ACC112 (cell line): ENCODE data around the gene CRTC1.

Source experiments
- H2AFZ ChIP-seq: fragments of 200-600 bp; sonication (generic); one replicate; pipeline ENCODE4 v1.6.0; 2017; ENCODE audit warnings: antibody characterized with exemption, low read length; ENCODE audit not compliant: unreplicated experiment
- H3K27ac ChIP-seq: fragments of 200-600 bp; sonication (generic); 2 replicates; pipeline ENCODE4 v1.5.1; 2014; ENCODE audit warnings: low read depth, mild to moderate bottlenecking, antibody characterized with exemption, low read length, moderate library complexity
- H3K27me3 ChIP-seq: fragments of 200-600 bp; sonication (generic); 2 replicates; pipeline ENCODE4 v1.6.1; 2014; ENCODE audit warnings: mild to moderate bottlenecking, antibody characterized with exemption, low read length, moderate library complexity, mixed read lengths; ENCODE audit not compliant: insufficient read depth
- H3K36me3 ChIP-seq: fragments of 200-600 bp; sonication (generic); 2 replicates; pipeline ENCODE4 v1.6.1; 2016; ENCODE audit warnings: mild to moderate bottlenecking, antibody characterized with exemption, low read length, moderate library complexity, mixed read lengths; ENCODE audit not compliant: insufficient read depth
- H3K4me1 ChIP-seq: fragments of 200-600 bp; sonication (generic); one replicate; pipeline ENCODE4 v1.6.1; 2016; ENCODE audit warnings: low read length, mixed read lengths; ENCODE audit not compliant: insufficient read depth, unreplicated experiment, control insufficient read depth
- H3K4me3 ChIP-seq: fragments of 200-600 bp; sonication (generic); 2 replicates; pipeline ENCODE4 v1.5.1; 2014; ENCODE audit warnings: mild to moderate bottlenecking, low read depth, low read length
- H3K79me2 ChIP-seq: fragments of 200-600 bp; sonication (generic); one replicate; pipeline ENCODE4 v1.6.0; 2016; ENCODE audit warnings: low read length; ENCODE audit not compliant: control insufficient read depth, unreplicated experiment, insufficient read depth

The CRTC1 gene

DNA sequence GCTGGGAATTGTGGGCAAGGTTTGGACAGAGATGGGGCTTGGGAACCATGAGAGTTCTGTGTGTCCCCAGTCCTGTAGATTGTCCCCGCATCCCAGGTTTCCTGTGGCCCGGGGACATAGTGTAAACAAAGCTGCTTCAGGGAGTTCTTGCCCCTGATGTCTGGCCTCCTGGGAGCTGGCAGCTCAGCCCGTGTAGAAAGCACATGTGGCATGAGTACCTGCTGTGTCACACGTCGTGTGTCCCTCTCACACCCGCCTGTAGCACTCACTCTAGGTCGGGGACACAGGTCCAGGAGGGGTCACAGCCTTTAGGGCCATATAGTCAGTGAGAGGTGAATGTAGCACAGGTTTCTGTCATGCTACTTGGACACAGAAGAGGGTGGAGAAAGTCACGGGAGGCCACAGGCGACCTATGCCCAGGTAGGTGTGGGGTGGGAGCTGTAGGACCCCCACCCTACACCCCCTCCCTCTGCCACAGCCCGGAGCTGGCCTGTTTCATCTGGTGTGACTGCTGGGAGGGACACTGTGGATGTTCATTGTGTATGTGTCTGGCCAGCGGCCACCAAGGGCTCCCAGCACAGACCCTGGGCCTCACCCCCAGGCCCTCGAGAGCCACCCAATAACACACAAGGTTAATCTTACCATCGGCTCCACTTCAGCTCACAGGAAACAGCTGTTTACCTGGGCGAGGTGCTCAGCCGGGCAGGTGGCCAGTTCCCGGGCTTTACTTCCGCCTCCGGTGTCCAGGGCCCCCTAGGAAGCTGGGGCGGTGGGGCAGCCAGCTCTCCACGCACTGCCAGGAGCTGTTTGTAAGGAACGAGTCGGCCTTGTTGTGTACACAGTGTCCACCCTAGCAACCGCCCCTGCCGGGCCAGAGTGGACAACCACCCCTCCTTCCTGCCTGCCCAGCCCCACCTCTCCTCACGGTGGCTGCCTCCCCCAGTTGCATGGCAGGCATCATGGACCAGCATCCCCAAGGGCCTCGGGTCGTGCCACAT lies 57.9 kb downstream of the CRTC1 start:
- H3K4me3 ChIP-seq: no peak overlapping the region
- no peaks in the 10 kb centered on the region for H3K79me2 ChIP-seq
- H3K27me3 ChIP-seq: no peaks in the 10 kb centered on the region
- no peak overlapping the region for H3K27ac ChIP-seq
- H3K4me1 ChIP-seq: no peaks in the 10 kb centered on the region
- H3K36me3 ChIP-seq: no peaks in the 10 kb centered on the region
- no peak overlapping the region for H2AFZ ChIP-seq

GRCh38 chr19:18742324-18742723 lies 58.8 kb downstream of the CRTC1 start:
- no peaks in the 10 kb centered on the region for H3K4me1 ChIP-seq
- H3K4me3 ChIP-seq: no peak overlapping the region
- no peak overlapping the region for H2AFZ ChIP-seq
- no peak overlapping the region for H3K27ac ChIP-seq
- H3K27me3 ChIP-seq: no peaks in the 10 kb centered on the region
- H3K36me3 ChIP-seq: no peaks in the 10 kb centered on the region
- no peaks in the 10 kb centered on the region for H3K79me2 ChIP-seq

- H3K79me2 ChIP-seq: no peaks in the 10 kb centered on the region
- H3K4me3 ChIP-seq: no peak overlapping the region
- no peaks in the 10 kb centered on the region for H3K27me3 ChIP-seq
- H3K27ac ChIP-seq: no peak overlapping the region
- no peak overlapping the region for H2AFZ ChIP-seq
- no peaks in the 10 kb centered on the region for H3K36me3 ChIP-seq
- no peaks in the 10 kb centered on the region for H3K4me1 ChIP-seq
Observed at GRCh38 chr19:18742838-18743783, 59.6 kb downstream of the CRTC1 start.

- Histone ChIP-seq H3K4me1 (no peaks in the 10 kb centered on the region), H3K27me3 (no peaks in the 10 kb centered on the region), H3K27ac (no peak overlapping the region), H2AFZ (no peak overlapping the region), H3K79me2 (no peaks in the 10 kb centered on the region), H3K36me3 (no peaks in the 10 kb centered on the region), H3K4me3 (no peak overlapping the region)
Observed at GRCh38 chr19:18743784-18744418, 60.4 kb downstream of the CRTC1 start.

- no peaks in the 10 kb centered on the region for H3K36me3 ChIP-seq
- no peaks in the 10 kb centered on the region for H3K27me3 ChIP-seq
- H3K27ac ChIP-seq: no peak overlapping the region
- no peak overlapping the region for H2AFZ ChIP-seq
- H3K79me2 ChIP-seq: no peaks in the 10 kb centered on the region
- H3K4me1 ChIP-seq: no peaks in the 10 kb centered on the region
- H3K4me3 ChIP-seq: no peak overlapping the region
Observed at GRCh38 chr19:18745012-18745735, 61.7 kb downstream of the CRTC1 start.

DNA sequence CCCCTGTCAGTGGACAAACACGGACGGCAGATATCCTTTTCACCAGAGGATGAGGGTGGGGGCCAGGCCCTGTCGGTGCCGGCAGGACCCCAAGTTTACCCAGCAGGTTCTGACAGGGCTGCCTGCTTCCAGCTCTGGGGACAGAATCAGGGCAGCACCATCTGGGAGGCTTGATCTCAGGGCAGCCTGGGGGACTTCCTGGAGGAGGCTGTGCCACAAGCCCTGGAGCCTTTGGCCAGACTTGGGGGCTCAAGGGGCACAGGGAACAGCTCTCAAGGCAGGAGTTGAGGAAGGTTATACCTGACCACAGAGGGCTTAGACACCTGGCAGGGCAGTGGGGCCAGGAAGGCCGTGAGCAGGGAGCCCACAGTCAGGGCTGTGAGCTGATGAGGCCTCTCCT lies 62.5 kb downstream of the CRTC1 start:
- H3K27ac ChIP-seq: no peak overlapping the region
- no peaks in the 10 kb centered on the region for H3K27me3 ChIP-seq
- no peak overlapping the region for H3K4me3 ChIP-seq
- H3K79me2 ChIP-seq: no peaks in the 10 kb centered on the region
- H3K4me1 ChIP-seq: no peaks in the 10 kb centered on the region
- no peaks in the 10 kb centered on the region for H3K36me3 ChIP-seq
- H2AFZ ChIP-seq: no peak overlapping the region

DNA sequence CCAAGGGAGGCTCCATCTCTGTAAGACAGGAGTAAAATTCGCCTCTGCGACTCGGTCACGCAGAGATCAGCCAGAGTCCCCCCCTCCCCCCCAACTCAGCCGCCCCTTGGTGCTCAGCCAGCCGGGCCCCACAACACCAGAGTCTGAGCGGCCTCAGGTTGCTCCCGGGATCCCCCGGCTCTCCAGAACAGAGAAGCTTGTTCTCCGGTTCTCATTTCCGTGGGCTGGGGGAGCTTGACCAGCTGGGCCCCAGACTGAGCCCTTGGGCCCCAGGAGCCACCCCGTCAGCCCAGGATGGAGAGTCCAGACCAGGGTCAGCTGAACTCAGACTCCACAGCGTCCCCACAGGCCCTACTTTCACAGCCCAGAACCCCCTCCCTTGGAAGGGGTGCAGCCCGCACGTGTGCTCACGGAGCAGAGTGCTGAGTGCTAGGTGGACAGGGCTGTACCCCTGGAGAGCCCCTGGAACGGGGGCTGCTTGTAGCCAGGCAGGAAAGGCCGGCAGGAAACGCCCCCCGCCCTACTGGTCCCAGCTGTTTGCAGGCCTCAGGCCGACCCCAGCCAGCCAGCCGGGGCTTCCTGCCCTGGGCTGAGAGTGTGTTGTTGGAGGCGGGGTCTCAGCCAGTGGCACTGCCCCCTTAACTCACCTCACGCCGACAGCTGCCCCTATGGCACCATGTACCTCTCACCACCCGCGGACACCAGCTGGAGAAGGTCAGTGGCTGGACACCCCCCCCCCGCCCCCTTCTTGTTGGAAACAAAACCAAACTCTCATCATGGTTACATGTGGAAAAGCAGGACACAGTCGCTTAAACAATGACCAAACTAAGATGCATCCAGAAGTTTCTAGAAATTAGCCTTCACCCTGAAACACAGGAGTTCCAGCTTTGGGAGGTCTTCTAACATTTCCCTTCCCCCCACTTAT lies 63.2 kb downstream of the CRTC1 start:
- Histone ChIP-seq H3K4me3 (no peak overlapping the region), H3K27me3 (no peaks in the 10 kb centered on the region), H3K36me3 (no peaks in the 10 kb centered on the region), H3K79me2 (no peaks in the 10 kb centered on the region), H3K27ac (no peak overlapping the region), H3K4me1 (no peaks in the 10 kb centered on the region), H2AFZ (no peak overlapping the region)

- Histone ChIP-seq H3K79me2 (no peaks in the 10 kb centered on the region), H3K27me3 (no peaks in the 10 kb centered on the region), H3K4me3 (no peak overlapping the region), H3K27ac (no peak overlapping the region), H2AFZ (no peak overlapping the region), H3K36me3 (no peaks in the 10 kb centered on the region), H3K4me1 (no peaks in the 10 kb centered on the region)
Observed at GRCh38 chr19:18749362-18750231, 66.1 kb downstream of the CRTC1 start.
